Peyer's patch (tissue), 4 donors: ENCODE results near the gene LYL1.

Experiments used
- POLR2A ChIP-seq, 2 donors: fragments of 450-650 bp; IDR thresholded peaks; one replicate each; pipeline ENCODE4 v1.5.1; 2017; ENCODE audit warnings: antibody characterized with exemption in 2 of 2, mild to moderate bottlenecking in 2 of 2, moderate library complexity in 2 of 2
- TF ChIP-seq, protein P1 (sequence below), 6 experiments: fragments of 450-650 bp in 4 of 6; fragments of 200-600 bp in 2 of 6; sonication (generic) in 1 of 6; IDR thresholded peaks; one replicate each; pipeline ENCODE4 v1.5.1; 2017 to 2019; ENCODE audit warnings: antibody characterized with exemption in 6 of 6, mild to moderate bottlenecking in 3 of 6, moderate library complexity in 1 of 6

GRCh38 chr19:13138171-13138915, 35.7 kb upstream of the LYL1 start:
- TF ChIP-seq, protein P1, sequence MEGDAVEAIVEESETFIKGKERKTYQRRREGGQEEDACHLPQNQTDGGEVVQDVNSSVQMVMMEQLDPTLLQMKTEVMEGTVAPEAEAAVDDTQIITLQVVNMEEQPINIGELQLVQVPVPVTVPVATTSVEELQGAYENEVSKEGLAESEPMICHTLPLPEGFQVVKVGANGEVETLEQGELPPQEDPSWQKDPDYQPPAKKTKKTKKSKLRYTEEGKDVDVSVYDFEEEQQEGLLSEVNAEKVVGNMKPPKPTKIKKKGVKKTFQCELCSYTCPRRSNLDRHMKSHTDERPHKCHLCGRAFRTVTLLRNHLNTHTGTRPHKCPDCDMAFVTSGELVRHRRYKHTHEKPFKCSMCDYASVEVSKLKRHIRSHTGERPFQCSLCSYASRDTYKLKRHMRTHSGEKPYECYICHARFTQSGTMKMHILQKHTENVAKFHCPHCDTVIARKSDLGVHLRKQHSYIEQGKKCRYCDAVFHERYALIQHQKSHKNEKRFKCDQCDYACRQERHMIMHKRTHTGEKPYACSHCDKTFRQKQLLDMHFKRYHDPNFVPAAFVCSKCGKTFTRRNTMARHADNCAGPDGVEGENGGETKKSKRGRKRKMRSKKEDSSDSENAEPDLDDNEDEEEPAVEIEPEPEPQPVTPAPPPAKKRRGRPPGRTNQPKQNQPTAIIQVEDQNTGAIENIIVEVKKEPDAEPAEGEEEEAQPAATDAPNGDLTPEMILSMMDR (IDR thresholded peaks at IDR 0.05) = no peak
- no peak for TF ChIP-seq POLR2A (IDR thresholded peaks at IDR 0.05)
